Measurements from ENCODE around the gene VPS37B.

DNA sequence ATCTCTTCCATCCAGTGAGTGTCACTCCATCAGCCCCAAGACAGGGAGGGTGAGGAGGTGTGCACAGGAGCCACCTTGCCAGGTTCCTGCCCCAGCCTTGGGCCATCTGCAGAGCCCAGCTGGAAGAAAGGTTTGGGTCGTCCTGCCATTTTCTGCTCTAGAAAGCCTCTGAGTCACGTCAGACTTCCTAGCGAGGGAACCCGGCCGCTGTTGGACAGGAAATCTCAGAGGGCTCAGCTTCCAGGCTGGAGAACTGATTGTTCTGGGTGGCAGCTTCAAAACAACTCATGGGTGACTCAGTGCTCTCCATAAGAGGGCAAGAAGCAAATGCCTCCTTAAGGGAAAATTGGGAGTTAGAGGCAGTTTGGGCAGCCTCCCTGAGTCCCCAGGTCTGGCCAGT, 44.1 kb downstream of the VPS37B start:
- TF ChIP-seq GATA2 (IDR thresholded peaks at IDR 0.05; ENCODE audit: low read depth, low read length) (no peak), GATA3 (IDR thresholded peaks at IDR 0.05; ENCODE audit: low read depth, low read length) (no peak)
